SU-DHL-6 (cell line): ENCODE data around the gene TRAPPC10.

Experiments
- H2AFZ ChIP-seq: fragments of 200-600 bp; sonication (generic); 2 replicates; pipeline ENCODE4 v1.6.1; 2014; ENCODE audit warnings: low read depth, mild to moderate bottlenecking, moderate library complexity, mixed read lengths, antibody characterized with exemption, low read length; ENCODE audit not compliant: severe bottlenecking
- H3F3A ChIP-seq: fragments of 200-600 bp; shearing (Covaris generic); 2 replicates; pipeline ENCODE4 v1.6.0; 2016; ENCODE audit warnings: antibody characterized with exemption, mild to moderate bottlenecking; ENCODE audit not compliant: insufficient read depth
- H3K27ac ChIP-seq: fragments of 200-600 bp; sonication (generic); 2 replicates; pipeline ENCODE4 v1.5.1; 2016; ENCODE audit warnings: low read depth, mild to moderate bottlenecking, low read length, moderate library complexity, mixed read lengths
- H3K27me3 ChIP-seq: fragments of 200-600 bp; sonication (generic), shearing (Covaris generic); 2 replicates; pipeline ENCODE4 v1.6.0; 2014; ENCODE audit warnings: mild to moderate bottlenecking, low read length
- H3K36me3 ChIP-seq: fragments of 200-600 bp; sonication (generic); 2 replicates; pipeline ENCODE4 v1.6.1; 2014; ENCODE audit warnings: mild to moderate bottlenecking, low read length, mixed read lengths
- H3K4me2 ChIP-seq: fragments of 300-600, 200-600 bp; shearing (Covaris generic), sonication (generic); 2 replicates; pipeline ENCODE4 v1.6.0; 2014; ENCODE audit warnings: low read length, low read depth, mild to moderate bottlenecking; ENCODE audit not compliant: poor library complexity, severe bottlenecking
- H3K4me3 ChIP-seq: fragments of 200-600 bp; sonication (generic); 2 replicates; pipeline ENCODE4 v1.5.1; 2014; ENCODE audit warnings: antibody characterized with exemption, low read length, mild to moderate bottlenecking, mixed read lengths; ENCODE audit not compliant: insufficient read depth, poor library complexity, severe bottlenecking
- H3K79me2 ChIP-seq: fragments of 200-600 bp; sonication (generic); 2 replicates; pipeline ENCODE4 v1.6.1; 2014; ENCODE audit warnings: mild to moderate bottlenecking, low read length, moderate library complexity; ENCODE audit not compliant: insufficient read depth
- H3K9ac ChIP-seq: fragments of 200-600 bp; sonication (generic); 2 replicates; pipeline ENCODE4 v1.7.0; 2014; ENCODE audit warnings: mild to moderate bottlenecking, low read length
- H3K9me2 ChIP-seq: fragments of 200-600 bp; sonication (generic); replicated peaks from 2 replicates; pipeline ENCODE4 v1.6.1; 2014; ENCODE audit warnings: low read length; ENCODE audit not compliant: insufficient read depth
- H3K9me3 ChIP-seq: fragments of 200-600 bp; sonication (generic); 2 replicates; pipeline ENCODE4 v1.6.1; 2014; ENCODE audit warnings: low read length, mixed read lengths; ENCODE audit not compliant: insufficient read depth
- H4K20me1 ChIP-seq: fragments of 200-600 bp; sonication (generic); 2 replicates; pipeline ENCODE4 v1.6.1; 2014; ENCODE audit warnings: low read depth, mild to moderate bottlenecking, antibody characterized with exemption, low read length, moderate library complexity, mixed read lengths
- CTCF ChIP-seq: fragments of 200-600 bp; sonication (generic); IDR thresholded peaks from one replicate; pipeline ENCODE4 v1.5.1; 2017; ENCODE audit warnings: antibody characterized with exemption, mild to moderate bottlenecking, low read length, moderate library complexity; ENCODE audit not compliant: insufficient read depth, poor library complexity, severe bottlenecking
- EZH2phosphoT487 ChIP-seq: fragments of 200-600 bp; sonication (generic), shearing (Covaris generic); conservative IDR thresholded peaks from 2 replicates; pipeline ENCODE4 v1.6.1; 2018; ENCODE audit warnings: mild to moderate bottlenecking, antibody characterized with exemption, low read length, moderate library complexity, mixed read lengths

Gene TRAPPC10

GRCh38 chr21:43982489-43983078 is 29.5 kb upstream of the TRAPPC10 start:
- no peak for TF ChIP-seq EZH2phosphoT487
- no peak for TF ChIP-seq CTCF
- H3K9ac ChIP-seq: no peak overlapping the region
- H3K27ac ChIP-seq: no peak overlapping the region
- H3K36me3 ChIP-seq: no peaks in the 10 kb centered on the region
- H3K9me2 ChIP-seq: no peaks in the 10 kb centered on the region
- no peaks in the 10 kb centered on the region for H4K20me1 ChIP-seq
- H3K4me3 ChIP-seq: no peak overlapping the region
- H3K9me3 ChIP-seq: no peaks in the 10 kb centered on the region
- H3K4me2 ChIP-seq: no peak overlapping the region
- H3K27me3 ChIP-seq: no peaks in the 10 kb centered on the region
- H3K79me2 ChIP-seq: no peaks in the 10 kb centered on the region
- H3F3A ChIP-seq: no peaks in the 10 kb centered on the region
- H2AFZ ChIP-seq: no peak overlapping the region

- Histone ChIP-seq H3K27me3 (no peaks in the 10 kb centered on the region), H3K9me3 (no peaks in the 10 kb centered on the region), H3K9ac (no peak overlapping the region), H3K9me2 (no peaks in the 10 kb centered on the region), H3K4me3 (no peak overlapping the region), H3K27ac (no peak overlapping the region), H3F3A (no peaks in the 10 kb centered on the region), H2AFZ (no peak overlapping the region), H3K79me2 (no peaks in the 10 kb centered on the region), H4K20me1 (no peaks in the 10 kb centered on the region), H3K36me3 (no peaks in the 10 kb centered on the region), H3K4me2 (no peak overlapping the region)
- TF ChIP-seq EZH2phosphoT487 (no peak), CTCF (no peak)
Measured at GRCh38 chr21:43983390-43983789, 28.7 kb upstream of the TRAPPC10 start.

GRCh38 chr21:43983860-43984420 is 28.2 kb upstream of the TRAPPC10 start:
- no peak overlapping the region for H2AFZ ChIP-seq
- no peaks in the 10 kb centered on the region for H4K20me1 ChIP-seq
- H3K27me3 ChIP-seq: no peaks in the 10 kb centered on the region
- H3K4me2 ChIP-seq: no peak overlapping the region
- H3K9ac ChIP-seq: no peak overlapping the region
- no peak overlapping the region for H3K27ac ChIP-seq
- H3F3A ChIP-seq: no peaks in the 10 kb centered on the region
- no peak overlapping the region for H3K4me3 ChIP-seq
- no peaks in the 10 kb centered on the region for H3K9me2 ChIP-seq
- no peak for TF ChIP-seq EZH2phosphoT487
- TF ChIP-seq CTCF: no peak
- H3K9me3 ChIP-seq: no peaks in the 10 kb centered on the region
- no peaks in the 10 kb centered on the region for H3K36me3 ChIP-seq
- H3K79me2 ChIP-seq: no peaks in the 10 kb centered on the region
